Muscle layer of duodenum (tissue), 2 donors: Measurements from ENCODE around the gene ZNF684.
A peak's percentile ranks its signal among the peaks of the same experiment; 100 is the strongest.
"Not testable (repeated sequence)": the region's sequence is repeated elsewhere in the genome, so short reads cannot be mapped to it uniquely, and the experiment has no call there.

ENCODE experiments used
- H3K27ac ChIP-seq: one replicate; pipeline ENCODE4 v1.7.0; 2013; ENCODE audit warnings: mild to moderate bottlenecking, low read length
- H3K27me3 ChIP-seq: one replicate; pipeline ENCODE4 v1.7.0; 2013; ENCODE audit warnings: low read depth, mild to moderate bottlenecking, control low read depth, low read length
- H3K36me3 ChIP-seq, 2 donors: one replicate each; pipeline ENCODE4 v1.7.0; 2013; ENCODE audit warnings: low read length in 2 of 2, control low read depth in 1 of 2, mild to moderate bottlenecking in 1 of 2; ENCODE audit not compliant: insufficient read depth in 2 of 2, control insufficient read depth in 1 of 2
- H3K4me1 ChIP-seq, 2 donors: one replicate each; pipeline ENCODE4 v1.7.0; 2013; ENCODE audit warnings: low read length in 2 of 2, mild to moderate bottlenecking in 2 of 2, control low read depth in 1 of 2, moderate library complexity in 1 of 2; ENCODE audit not compliant: insufficient read depth in 2 of 2, control insufficient read depth in 1 of 2
- H3K4me3 ChIP-seq, 2 donors: one replicate each; pipeline ENCODE4 v1.7.0; 2013; ENCODE audit warnings: low read length in 2 of 2, low read depth in 1 of 2, mild to moderate bottlenecking in 1 of 2
- H3K9me3 ChIP-seq, 2 donors: one replicate each; pipeline ENCODE4 v1.7.0; 2013; ENCODE audit warnings: low read length in 2 of 2, control low read depth in 1 of 2, mild to moderate bottlenecking in 1 of 2; ENCODE audit not compliant: control insufficient read depth in 1 of 2
- donor health status: healthy.

Gene ZNF684

GRCh38 chr1:40531381-40532061, at the start of gene ZNF684:
TSS of gene ZNF684 (plus strand) at chr1:40531637. CDS start at chr1:40533167, 1,530 bp downstream.
- H3K27me3 ChIP-seq = no peaks in the 10 kb centered on the region
- H3K4me3 ChIP-seq = peak within 1 kb of the TSS; percentile 89 to 97
- peak within 1 kb of the TSS; percentile 91 for H3K27ac ChIP-seq
- H3K36me3 ChIP-seq = peaks cover 0 to 4% of the 10 kb centered on the region in 2 donors
- H3K9me3 ChIP-seq = no peaks in the 10 kb centered on the region
- H3K4me1 ChIP-seq = peaks cover 8 to 12% of the 10 kb centered on the region in 2 donors

- peaks cover 37 to 51% of the 10 kb centered on the region in 2 donors for H3K9me3 ChIP-seq
Observed at GRCh38 chr1:40495315-40495903, 36.0 kb upstream of the ZNF684 start.

GRCh38 chr1:40502651-40503050, 28.8 kb upstream of the ZNF684 start:
- not testable (repeated sequence) for H3K4me1 ChIP-seq, H3K27me3 ChIP-seq, H3K4me3 ChIP-seq, H3K27ac ChIP-seq
- H3K9me3 ChIP-seq = peaks cover 22 to 26% of the 10 kb centered on the region in 2 donors
- H3K36me3 ChIP-seq = peaks cover 0 to 26% of the 10 kb centered on the region in 2 donors

More at GRCh38 chr1:40495315-40495903, 36.0 kb upstream of the ZNF684 start:
- no peaks in the 10 kb centered on the region for H3K4me1 ChIP-seq
- peak overlapping the region; percentile 22 to 51 for H3K4me3 ChIP-seq
- H3K27me3 ChIP-seq = no peaks in the 10 kb centered on the region
- H3K36me3 ChIP-seq = peaks cover 19 to 69% of the 10 kb centered on the region in 2 donors
- no peak overlapping the region for H3K27ac ChIP-seq

- H3K4me3 ChIP-seq = peak overlapping the region; percentile 78 to 85
- peaks cover 0 to 15% of the 10 kb centered on the region in 2 donors for H3K36me3 ChIP-seq
- H3K27ac ChIP-seq = peak overlapping the region; percentile 45
- peaks cover 7 to 10% of the 10 kb centered on the region in 2 donors for H3K4me1 ChIP-seq
- no peaks in the 10 kb centered on the region for H3K27me3 ChIP-seq
- H3K9me3 ChIP-seq = peaks cover 3 to 5% of the 10 kb centered on the region in 2 donors
Observed at GRCh38 chr1:40507973-40508372, 23.5 kb upstream of the ZNF684 start.

GRCh38 chr1:40508375-40509341, 22.8 kb upstream of the ZNF684 start, which contains the start of gene EXO5:
TSS of gene EXO5 (plus strand) at chr1:40508767. CDS start at chr1:40514545, 5,778 bp downstream.
- Histone ChIP-seq H3K9me3 (peaks cover 2 to 3% of the 10 kb centered on the region in 2 donors), H3K36me3 (peaks cover 0 to 14% of the 10 kb centered on the region in 2 donors), H3K4me1 (peaks cover 7 to 10% of the 10 kb centered on the region in 2 donors), H3K27me3 (no peaks in the 10 kb centered on the region), H3K4me3 (peak within 1 kb of the TSS; percentile 78 to 85), H3K27ac (peak within 1 kb of the TSS; percentile 45)

GRCh38 chr1:40519517-40519916, 11.9 kb upstream of the ZNF684 start:
- Histone ChIP-seq H3K9me3 (peaks cover 0 to 23% of the 10 kb centered on the region in 2 donors), H3K4me3 (no peak overlapping the region)

GRCh38 chr1:40530735-40531380, 579 bp upstream of the ZNF684 start:
- H3K27ac ChIP-seq = peak overlapping the region; percentile 91
- no peaks in the 10 kb centered on the region for H3K9me3 ChIP-seq
- H3K27me3 ChIP-seq = no peaks in the 10 kb centered on the region
- peaks cover 8 to 12% of the 10 kb centered on the region in 2 donors for H3K4me1 ChIP-seq
- H3K36me3 ChIP-seq = peaks cover 0 to 4% of the 10 kb centered on the region in 2 donors
- peak overlapping the region; percentile 89 to 97 for H3K4me3 ChIP-seq

More at GRCh38 chr1:40519517-40519916, 11.9 kb upstream of the ZNF684 start:
- Histone ChIP-seq H3K4me1 (no peaks in the 10 kb centered on the region), H3K27ac (no peak overlapping the region), H3K36me3 (peaks cover 7 to 14% of the 10 kb centered on the region in 2 donors), H3K27me3 (no peaks in the 10 kb centered on the region)

- peak overlapping the region; percentile 89 to 97 for H3K4me3 ChIP-seq
- H3K27me3 ChIP-seq = no peaks in the 10 kb centered on the region
- H3K4me1 ChIP-seq = peaks cover 8 to 12% of the 10 kb centered on the region in 2 donors
- no peaks in the 10 kb centered on the region for H3K9me3 ChIP-seq
- peaks cover 0 to 4% of the 10 kb centered on the region in 2 donors for H3K36me3 ChIP-seq
- H3K27ac ChIP-seq = peak overlapping the region; percentile 91
Observed at GRCh38 chr1:40532062-40532389, 589 bp downstream of the ZNF684 start.

- Histone ChIP-seq H3K4me3 (peak overlapping the region in 1 of 2 donors; percentile 97), H3K36me3 (peaks cover 0 to 4% of the 10 kb centered on the region in 2 donors), H3K27ac (no peak overlapping the region), H3K27me3 (no peaks in the 10 kb centered on the region), H3K9me3 (no peaks in the 10 kb centered on the region), H3K4me1 (peaks cover 8 to 12% of the 10 kb centered on the region in 2 donors)
Observed at GRCh38 chr1:40532844-40533424, 1.5 kb downstream of the ZNF684 start.

GRCh38 chr1:40534589-40534988, 3.2 kb downstream of the ZNF684 start:
- Histone ChIP-seq H3K9me3 (no peaks in the 10 kb centered on the region), H3K36me3 (peaks cover 0 to 4% of the 10 kb centered on the region in 2 donors), H3K4me3 (no peak overlapping the region), H3K27me3 (no peaks in the 10 kb centered on the region), H3K27ac (no peak overlapping the region), H3K4me1 (peaks cover 8 to 12% of the 10 kb centered on the region in 2 donors)
